ENCODE results near the gene RIMBP2. TPM values are rescaled to one million over a fixed set of nuclear protein-coding genes. Genes with fewer than 3 reads are reported as not detected.
A peak's percentile ranks its signal among the peaks of the same experiment; 100 is the strongest.

RIMBP2 gene
- total RNA-seq, 1 donor from 2014 or later: 0.99 TPM

DNA sequence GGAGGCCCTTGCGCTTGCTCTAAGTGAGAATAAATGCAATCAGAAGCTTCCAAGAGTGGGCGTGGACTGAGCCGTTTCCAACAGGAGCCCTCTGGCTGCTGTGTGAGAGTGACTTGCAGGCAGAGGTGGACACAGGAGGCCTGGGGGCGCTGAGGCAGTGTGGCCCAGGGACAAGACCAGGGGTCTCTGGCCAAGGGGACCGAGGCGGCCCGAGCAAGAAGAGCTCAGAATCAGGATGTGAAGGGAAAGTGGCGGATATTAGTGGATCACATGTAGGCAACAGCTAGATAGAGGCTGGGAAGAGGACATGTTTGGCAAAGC, 8.6 kb downstream of the RIMBP2 start:
- H3K27me3 Mint-ChIP-seq (ENCODE audit: insufficient read depth, low read depth): peaks cover 17% of the 10 kb centered on the region
- peaks cover 24% of the 10 kb centered on the region for H3K4me1 ChIP-seq
- no peaks in the 10 kb centered on the region for H3K79me2 ChIP-seq (ENCODE audit: low read depth)
- no peak overlapping the region for H2AFZ ChIP-seq (replicated peaks)
- H3K9me3 Mint-ChIP-seq: no peaks in the 10 kb centered on the region
- H3K27me3 ChIP-seq: peaks cover 16% of the 10 kb centered on the region
- H3K9me3 ChIP-seq (ENCODE audit: low read depth): no peaks in the 10 kb centered on the region
- no peaks in the 10 kb centered on the region for H3K36me3 ChIP-seq
- no peaks in the 10 kb centered on the region for H3K36me3 Mint-ChIP-seq
- no peak for DNase-seq (ENCODE audit: low spot score)
- H3F3A ChIP-seq (ENCODE audit: low read depth): no peaks in the 10 kb centered on the region
- no peak overlapping the region for H3K4me3 ChIP-seq
- no peak overlapping the region for H3K27ac ChIP-seq
- H3K4me3 Mint-ChIP-seq: no peak overlapping the region
- H3K4me2 ChIP-seq: no peak overlapping the region
- H4K20me1 ChIP-seq (ENCODE audit: low read depth): no peaks in the 10 kb centered on the region
- H3K4me1 Mint-ChIP-seq: peaks cover 43% of the 10 kb centered on the region
- H3K9ac ChIP-seq: no peak overlapping the region
- TF ChIP-seq, protein P1, sequence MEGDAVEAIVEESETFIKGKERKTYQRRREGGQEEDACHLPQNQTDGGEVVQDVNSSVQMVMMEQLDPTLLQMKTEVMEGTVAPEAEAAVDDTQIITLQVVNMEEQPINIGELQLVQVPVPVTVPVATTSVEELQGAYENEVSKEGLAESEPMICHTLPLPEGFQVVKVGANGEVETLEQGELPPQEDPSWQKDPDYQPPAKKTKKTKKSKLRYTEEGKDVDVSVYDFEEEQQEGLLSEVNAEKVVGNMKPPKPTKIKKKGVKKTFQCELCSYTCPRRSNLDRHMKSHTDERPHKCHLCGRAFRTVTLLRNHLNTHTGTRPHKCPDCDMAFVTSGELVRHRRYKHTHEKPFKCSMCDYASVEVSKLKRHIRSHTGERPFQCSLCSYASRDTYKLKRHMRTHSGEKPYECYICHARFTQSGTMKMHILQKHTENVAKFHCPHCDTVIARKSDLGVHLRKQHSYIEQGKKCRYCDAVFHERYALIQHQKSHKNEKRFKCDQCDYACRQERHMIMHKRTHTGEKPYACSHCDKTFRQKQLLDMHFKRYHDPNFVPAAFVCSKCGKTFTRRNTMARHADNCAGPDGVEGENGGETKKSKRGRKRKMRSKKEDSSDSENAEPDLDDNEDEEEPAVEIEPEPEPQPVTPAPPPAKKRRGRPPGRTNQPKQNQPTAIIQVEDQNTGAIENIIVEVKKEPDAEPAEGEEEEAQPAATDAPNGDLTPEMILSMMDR (IDR thresholded peaks at IDR 0.05): no peak
- TF ChIP-seq EZH2phosphoT487 (IDR thresholded peaks at IDR 0.05): no peak
- TF ChIP-seq EZH2 (IDR thresholded peaks at IDR 0.05): no peak
- H3K27ac Mint-ChIP-seq: peak overlapping the region; percentile 1

DNA sequence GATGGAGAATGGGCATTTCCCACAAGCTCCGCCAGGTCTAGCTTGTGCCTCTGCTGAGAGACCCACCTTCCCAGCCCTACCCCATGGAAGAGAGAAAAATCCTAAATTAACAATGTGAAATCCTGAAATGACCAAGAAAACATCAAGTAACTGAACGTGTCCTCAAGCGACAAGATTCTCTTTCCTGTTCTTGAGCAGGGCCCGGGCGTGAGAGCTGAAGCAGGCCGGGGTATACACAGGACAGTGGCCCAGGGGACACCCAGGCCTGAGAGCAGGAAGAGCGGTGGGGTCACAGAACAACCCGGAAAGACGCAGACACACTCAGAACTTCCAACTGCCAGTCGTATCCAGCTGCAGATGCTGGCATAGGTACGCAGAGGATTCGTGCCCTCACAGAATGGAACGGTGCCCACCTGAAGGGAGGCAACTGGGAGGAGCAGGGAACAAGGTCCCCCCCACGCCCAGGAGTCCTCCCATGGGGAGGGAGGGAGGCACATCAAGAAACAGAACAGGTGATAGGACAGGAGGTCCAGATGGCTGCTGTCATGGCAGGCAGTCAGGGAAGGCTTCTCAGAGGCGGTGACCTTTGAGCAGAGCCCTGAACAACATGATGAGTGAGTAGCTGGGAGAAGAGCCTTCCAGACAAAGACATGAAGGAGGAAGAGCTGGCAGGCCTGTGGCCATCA, 9.1 kb downstream of the RIMBP2 start:
- DNase-seq (ENCODE audit: low spot score): no peak
- no peak overlapping the region for H2AFZ ChIP-seq (replicated peaks)
- no peaks in the 10 kb centered on the region for H3K9me3 Mint-ChIP-seq
- H3K4me2 ChIP-seq: no peak overlapping the region
- H4K20me1 ChIP-seq (ENCODE audit: low read depth): no peaks in the 10 kb centered on the region
- peaks cover 17% of the 10 kb centered on the region for H3K27me3 Mint-ChIP-seq (ENCODE audit: insufficient read depth, low read depth)
- no peak for TF ChIP-seq EZH2 (IDR thresholded peaks at IDR 0.05)
- TF ChIP-seq EZH2phosphoT487 (IDR thresholded peaks at IDR 0.05): no peak
- TF ChIP-seq, protein P1 (IDR thresholded peaks at IDR 0.05): no peak
- H3K9ac ChIP-seq: no peak overlapping the region
- H3K27ac ChIP-seq: no peak overlapping the region
- H3K27ac Mint-ChIP-seq: peak overlapping the region; percentile 70
- no peaks in the 10 kb centered on the region for H3K36me3 ChIP-seq
- H3K79me2 ChIP-seq (ENCODE audit: low read depth): no peaks in the 10 kb centered on the region
- no peaks in the 10 kb centered on the region for H3F3A ChIP-seq (ENCODE audit: low read depth)
- H3K4me3 Mint-ChIP-seq: no peak overlapping the region
- no peaks in the 10 kb centered on the region for H3K9me3 ChIP-seq (ENCODE audit: low read depth)
- no peaks in the 10 kb centered on the region for H3K36me3 Mint-ChIP-seq
- no peak overlapping the region for H3K4me3 ChIP-seq
- H3K4me1 Mint-ChIP-seq: peaks cover 48% of the 10 kb centered on the region
- H3K27me3 ChIP-seq: peaks cover 11% of the 10 kb centered on the region
- H3K4me1 ChIP-seq: peaks cover 26% of the 10 kb centered on the region

DNA sequence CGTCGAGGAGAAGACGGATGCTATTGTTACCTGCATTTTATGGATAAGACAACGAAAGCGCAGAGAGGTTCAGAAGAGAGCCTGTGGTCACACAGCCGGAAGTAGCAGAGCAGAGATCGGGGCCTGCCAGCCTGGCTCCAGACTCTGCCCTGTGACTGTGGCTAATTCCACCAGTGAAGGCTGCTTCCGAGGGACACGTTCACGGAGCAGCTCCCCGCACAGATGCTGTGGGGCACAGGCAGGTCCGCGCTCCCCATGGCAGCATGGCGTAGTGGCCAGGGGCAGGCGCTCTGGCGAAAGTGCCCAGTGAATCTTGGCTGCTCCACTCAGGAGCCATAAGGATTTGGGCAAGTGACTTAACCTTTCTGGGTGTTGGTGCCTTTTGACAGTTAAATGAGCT, 9.8 kb downstream of the RIMBP2 start:
- Histone ChIP-seq H3K27me3 (peaks cover 4% of the 10 kb centered on the region), H3K79me2 (ENCODE audit: low read depth) (no peaks in the 10 kb centered on the region), H4K20me1 (ENCODE audit: low read depth) (no peaks in the 10 kb centered on the region), H3K4me1 (peaks cover 26% of the 10 kb centered on the region), H3K9me3 (ENCODE audit: low read depth) (no peaks in the 10 kb centered on the region), H2AFZ (replicated peaks) (no peak overlapping the region), H3K4me3 (no peak overlapping the region), H3F3A (ENCODE audit: low read depth) (no peaks in the 10 kb centered on the region), H3K36me3 (no peaks in the 10 kb centered on the region), H3K9ac (no peak overlapping the region), H3K27ac (no peak overlapping the region), H3K4me2 (no peak overlapping the region)
- H3K36me3 Mint-ChIP-seq: no peaks in the 10 kb centered on the region
- DNase-seq (ENCODE audit: low spot score): no peak
- TF ChIP-seq, protein P1 (IDR thresholded peaks at IDR 0.05): no peak
- TF ChIP-seq EZH2phosphoT487 (IDR thresholded peaks at IDR 0.05) (no peak), EZH2 (IDR thresholded peaks at IDR 0.05) (no peak)
- no peaks in the 10 kb centered on the region for H3K9me3 Mint-ChIP-seq
- H3K4me1 Mint-ChIP-seq: peaks cover 51% of the 10 kb centered on the region
- no peak overlapping the region for H3K4me3 Mint-ChIP-seq
- no peak overlapping the region for H3K27ac Mint-ChIP-seq
- peaks cover 15% of the 10 kb centered on the region for H3K27me3 Mint-ChIP-seq (ENCODE audit: insufficient read depth, low read depth)
